ENCODE results near the gene COL6A3. TPM values are rescaled to one million over a fixed set of nuclear protein-coding genes. Genes with fewer than 3 reads are reported as not detected.

The COL6A3 gene
- polyA plus RNA-seq, 1 of the 3 experiments (the other 2 are of a cell fraction) = 18.5 TPM

GRCh38 chr2:237312021-237312755 is 101.8 kb downstream of the COL6A3 start (continued):
- TF ChIP-seq CTCF (IDR thresholded peaks at IDR 0.05) (no peak), SMC3 (IDR thresholded peaks at IDR 0.05; ENCODE audit: low read depth, low read length) (no peak), RXRA (IDR thresholded peaks at IDR 0.05; ENCODE audit: borderline replicate concordance, low read depth) (no peak), TCF12 (IDR thresholded peaks at IDR 0.05) (no peak), MAX (IDR thresholded peaks at IDR 0.05; ENCODE audit: low read depth) (no peak), EP300 (IDR thresholded peaks at IDR 0.05; ENCODE audit: borderline replicate concordance in 1 of 2, low read depth in 1 of 2, low read length in 1 of 2) (no peak), RFX5 (IDR thresholded peaks at IDR 0.05; ENCODE audit: low read length) (no peak), TEAD4 (IDR thresholded peaks at IDR 0.05; ENCODE audit: borderline replicate concordance, insufficient read depth) (no peak), CHD2 (IDR thresholded peaks at IDR 0.05; ENCODE audit: low read length, partially characterized antibody) (no peak)

- H3K4me2 ChIP-seq = no peak overlapping the region; the same call in 1 of the 2 replicates
- DNase-seq = no peak
- H3K4me1 ChIP-seq (ENCODE audit: control insufficient read depth in 1 of 2, insufficient read depth in 2 of 2, low read depth in 1 of 2, low read length in 1 of 2) = peaks cover 15 to 17% of the 10 kb centered on the region in 2 experiments
- CTCF ChIA-PET = no interaction called here
- H3K4me3 ChIP-seq (ENCODE audit: low read depth in 2 of 2, low read length in 1 of 2) = no peak overlapping the region
- H3K27ac ChIP-seq (ENCODE audit: low read depth in 2 of 2, low read length in 1 of 2) = no peak overlapping the region
- no peaks in the 10 kb centered on the region for H3K27me3 ChIP-seq (ENCODE audit: insufficient read depth)
- WGBS (ENCODE audit: low lambda C conversion rate) = 82% methylated on average over 14 of the region's 14 CpGs
- H3K79me2 ChIP-seq (ENCODE audit: insufficient read depth) = no peaks in the 10 kb centered on the region
- H3F3A ChIP-seq (replicated peaks; ENCODE audit: insufficient read depth) = peaks cover 8% of the 10 kb centered on the region
- POLR2A ChIA-PET = no interaction called here
- no peaks in the 10 kb centered on the region for H3K36me3 ChIP-seq (replicated peaks in 1 of 2; ENCODE audit: control insufficient read depth in 1 of 2, insufficient read depth in 2 of 2, low read length in 1 of 2)
- no peaks in the 10 kb centered on the region for H3K9me2 ChIP-seq
- 0 out of 2 replicates have a peak overlapping the region, but pooled peaks have one; percentile 27 for H2AFZ ChIP-seq (ENCODE audit: low read depth)
- no peak overlapping the region for H3K9ac ChIP-seq
- no peaks in the 10 kb centered on the region for H4K20me1 ChIP-seq (ENCODE audit: insufficient read depth)
- no peaks in the 10 kb centered on the region for H3K9me3 ChIP-seq
- TF ChIP-seq FOSL2 (IDR thresholded peaks at IDR 0.05; ENCODE audit: borderline replicate concordance, low read depth) = peak; percentile 55; the same call in 1 of the 2 replicates
- TF ChIP-seq JUND (IDR thresholded peaks at IDR 0.05) = no peak
Observed at GRCh38 chr2:237310515-237311114, 103.3 kb downstream of the COL6A3 start.

GRCh38 chr2:237309416-237309815 is 104.5 kb downstream of the COL6A3 start:
- peaks cover 5 to 8% of the 10 kb centered on the region in 2 experiments; a peak in 3 of 4 replicates for H3K4me1 ChIP-seq (ENCODE audit: control insufficient read depth in 1 of 2, insufficient read depth in 2 of 2, low read depth in 1 of 2, low read length in 1 of 2)
- CTCF ChIA-PET = no interaction called here
- DNase-seq = no peak
- peaks cover 10% of the 10 kb centered on the region for H3F3A ChIP-seq (replicated peaks; ENCODE audit: insufficient read depth)
- H3K9me3 ChIP-seq = no peaks in the 10 kb centered on the region
- H3K9me2 ChIP-seq = no peaks in the 10 kb centered on the region
- 91% methylated on average over 4 of the region's 4 CpGs for WGBS (ENCODE audit: low lambda C conversion rate)
- no peak overlapping the region for H2AFZ ChIP-seq (ENCODE audit: low read depth)
- H3K36me3 ChIP-seq (replicated peaks in 1 of 2; ENCODE audit: control insufficient read depth in 1 of 2, insufficient read depth in 2 of 2, low read length in 1 of 2) = no peaks in the 10 kb centered on the region
- no peaks in the 10 kb centered on the region for H3K79me2 ChIP-seq (ENCODE audit: insufficient read depth)
- H4K20me1 ChIP-seq (ENCODE audit: insufficient read depth) = no peaks in the 10 kb centered on the region
- POLR2A ChIA-PET = no interaction called here
- no peak overlapping the region for H3K9ac ChIP-seq
- H3K27me3 ChIP-seq (ENCODE audit: insufficient read depth) = no peaks in the 10 kb centered on the region
- no peak for TF ChIP-seq SMC3 (IDR thresholded peaks at IDR 0.05; ENCODE audit: low read depth, low read length)
- no peak for TF ChIP-seq NRF1 (IDR thresholded peaks at IDR 0.05; ENCODE audit: low read depth, low read length)
- no peak for TF ChIP-seq ZBTB33 (IDR thresholded peaks at IDR 0.05; ENCODE audit: borderline replicate concordance, low read depth)
- no peak for TF ChIP-seq GABPA (IDR thresholded peaks at IDR 0.05; ENCODE audit: low read depth)
- TF ChIP-seq RXRA (IDR thresholded peaks at IDR 0.05; ENCODE audit: borderline replicate concordance, low read depth) = no peak
- TF ChIP-seq TAF1 (IDR thresholded peaks at IDR 0.05; ENCODE audit: borderline replicate concordance, low read depth, low read length) = no peak
- no peak overlapping the region for H3K27ac ChIP-seq (ENCODE audit: low read depth in 2 of 2, low read length in 1 of 2)
- no peak overlapping the region for H3K4me3 ChIP-seq (ENCODE audit: low read depth in 2 of 2, low read length in 1 of 2)
- no peak overlapping the region for H3K4me2 ChIP-seq

Measured in SK-N-SH (cell line).